NOMO-1 (cell line): ENCODE results near the gene HIPK2.

Experiments
- DNase-seq, 2 experiments: peaks; one replicate each; lab custom pipeline; 2025; ENCODE audit not compliant: unreplicated experiment in 2 of 2; lab: John Stamatoyannopoulos, UW

The HIPK2 gene

DNA sequence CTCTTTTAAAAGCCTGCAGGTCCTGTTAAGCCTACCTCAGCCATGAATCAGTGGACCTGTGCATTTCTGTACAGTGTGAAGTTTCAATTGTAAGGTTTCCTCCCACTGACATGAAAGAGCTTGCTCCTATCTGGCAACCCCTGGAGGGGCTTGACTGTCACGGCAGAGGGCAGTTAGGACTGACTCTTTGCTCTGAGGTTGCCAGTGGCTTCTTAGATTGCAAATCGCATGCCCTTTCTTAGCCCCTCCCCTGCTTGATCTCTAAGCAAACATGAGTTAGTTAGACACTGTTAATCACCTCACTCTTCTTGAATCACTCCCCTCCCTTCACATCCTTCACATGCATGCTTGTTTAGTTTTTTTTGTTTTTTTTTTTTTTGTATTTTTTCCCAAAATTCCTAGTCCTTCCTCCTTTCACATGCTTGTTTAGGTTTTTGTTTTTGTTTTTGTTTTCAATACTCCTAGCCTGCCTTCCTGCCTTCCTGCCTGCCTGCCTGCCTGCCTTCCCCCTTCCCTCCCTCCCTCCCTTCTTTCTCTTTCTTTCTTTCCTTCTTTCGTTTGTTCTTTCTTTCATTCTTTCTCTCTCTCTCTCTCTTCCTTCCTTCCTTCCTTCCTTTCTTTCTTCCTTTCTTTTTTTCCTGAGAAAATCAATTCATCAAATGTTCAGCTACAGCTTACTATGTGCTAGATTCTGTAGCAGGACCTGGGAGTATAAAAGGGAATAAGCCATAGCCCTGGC, 6.0 kb upstream of the HIPK2 start:
- no peak for DNase-seq

DNA sequence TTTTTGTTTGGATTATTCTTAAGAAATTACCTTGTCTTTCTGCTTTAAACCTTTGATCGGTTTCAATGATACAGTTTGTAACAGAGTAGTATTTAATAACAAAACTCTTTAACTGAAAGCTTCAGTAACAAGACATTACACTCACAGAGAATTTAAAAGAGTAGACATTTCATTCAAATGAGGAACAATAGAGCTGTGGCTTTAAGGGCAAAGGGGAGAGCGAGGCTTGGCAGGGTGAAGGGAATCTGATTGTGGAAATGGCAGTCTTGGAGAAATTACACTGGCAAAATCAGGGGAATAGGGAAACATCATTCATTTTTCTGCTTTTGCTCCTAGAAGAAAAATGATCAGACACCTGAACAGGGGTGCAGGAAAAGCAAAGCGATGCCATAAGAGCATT, 5.1 kb upstream of the HIPK2 start:
- no peak for DNase-seq

DNA sequence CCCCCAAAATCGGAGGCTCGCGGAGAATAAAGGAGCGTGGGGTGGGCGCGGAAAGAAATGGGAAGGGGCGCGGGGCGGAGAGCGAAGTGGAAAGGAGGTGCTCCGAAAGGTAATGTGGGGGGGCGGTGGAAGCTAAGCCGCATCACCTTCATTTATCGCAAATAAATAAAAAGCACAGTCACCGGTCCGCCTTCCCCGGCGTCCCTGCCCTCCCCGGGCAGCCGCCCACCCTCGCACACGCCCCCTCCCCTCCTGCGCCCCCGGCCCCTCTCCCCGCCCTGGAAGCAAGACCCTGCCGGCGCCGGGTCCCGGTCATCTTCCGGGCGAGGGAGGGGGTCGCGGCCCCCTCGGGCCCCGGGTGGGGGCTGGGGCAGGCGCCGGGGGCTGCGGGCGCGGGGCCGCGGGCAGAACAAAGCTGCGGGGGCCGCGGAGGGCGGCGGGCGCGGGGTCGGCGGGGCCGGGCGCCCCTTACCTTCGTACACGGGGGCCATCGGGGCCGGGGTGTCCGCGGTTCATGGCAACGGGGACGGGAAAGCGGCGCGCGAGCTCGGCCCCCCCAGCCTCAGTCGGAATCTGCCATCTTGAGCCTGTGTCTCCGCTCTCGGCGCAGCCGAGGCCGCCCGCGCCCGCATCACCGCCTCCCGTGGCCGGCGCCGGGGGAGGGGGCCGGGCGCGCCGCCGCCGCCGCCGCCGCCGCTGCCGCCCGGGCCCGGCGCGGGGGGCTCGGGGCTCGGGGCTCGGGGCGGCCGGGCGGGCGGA, 486 bp downstream of the HIPK2 start:
- no peak for DNase-seq

DNA sequence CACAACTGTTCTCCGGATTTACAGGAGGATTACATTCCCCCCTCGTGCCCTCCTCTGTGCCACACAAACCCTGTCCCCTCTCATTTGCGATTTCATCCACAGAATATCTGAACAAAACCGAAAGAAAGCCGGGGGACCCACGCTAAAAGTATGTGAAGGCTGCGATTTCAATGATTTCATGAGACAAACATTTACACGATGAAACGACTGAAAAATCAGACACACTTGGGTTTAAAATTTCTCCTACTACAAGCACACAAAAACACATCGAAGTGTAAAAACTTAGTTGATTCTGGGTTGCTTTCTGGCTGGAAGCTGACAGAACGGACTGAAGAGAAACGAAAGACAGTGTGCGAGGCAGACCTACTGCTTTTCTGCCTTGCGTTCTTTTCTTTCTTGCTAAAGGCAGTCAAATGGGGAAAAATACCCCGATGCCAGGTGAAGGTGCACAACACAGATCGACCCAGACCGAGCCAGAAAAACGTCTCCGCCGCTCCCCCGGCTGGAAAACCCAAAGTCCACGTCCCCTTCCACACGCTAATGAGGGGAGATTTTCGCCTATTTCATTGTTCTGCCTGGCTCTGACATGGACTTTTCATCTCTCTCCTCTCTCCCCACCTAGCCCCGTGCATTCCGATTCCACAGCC, 1.2 kb downstream of the HIPK2 start:
- no peak for DNase-seq

DNA sequence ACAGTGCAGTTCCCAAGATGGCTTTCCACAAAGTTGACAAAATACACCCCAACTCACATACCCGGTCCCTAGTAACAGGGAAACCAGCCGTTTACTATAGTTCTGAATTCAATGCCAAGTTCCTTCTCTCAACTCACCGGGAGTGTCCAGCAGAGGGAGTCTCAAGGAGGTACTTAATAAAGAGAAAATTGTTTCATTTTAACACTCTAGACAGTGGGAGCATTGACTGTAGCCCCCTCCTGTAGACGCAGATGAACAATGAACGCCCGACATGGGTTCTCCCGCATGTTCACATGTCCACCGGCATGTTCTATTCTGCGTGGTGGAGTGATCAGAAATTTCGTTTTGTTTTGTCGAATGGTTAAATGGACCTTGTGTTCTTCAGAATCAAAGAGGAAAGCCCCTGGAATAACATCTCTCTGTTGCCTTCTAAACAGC, 1.9 kb downstream of the HIPK2 start:
- peak in 1 of 2 experiments; percentile 65 for DNase-seq

DNA sequence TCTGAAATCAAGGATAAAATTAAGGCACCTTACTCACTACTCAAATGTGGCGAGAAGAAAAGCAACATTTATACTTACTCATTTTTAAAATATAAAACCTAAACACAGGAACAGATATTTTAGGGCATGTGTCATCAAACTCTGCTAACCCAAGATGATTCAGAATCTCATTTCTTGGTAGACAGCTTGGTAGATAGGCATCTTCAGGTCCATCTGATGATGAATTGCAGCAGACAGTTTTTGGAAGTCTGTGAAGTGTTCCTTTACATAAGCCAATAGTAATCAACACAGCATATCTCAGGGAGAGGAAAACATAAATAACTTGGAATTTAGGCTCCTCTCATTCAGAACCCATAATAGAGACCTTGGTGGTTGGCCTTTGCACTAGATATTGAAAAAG, 3.4 kb downstream of the HIPK2 start:
- no peak for DNase-seq

DNA sequence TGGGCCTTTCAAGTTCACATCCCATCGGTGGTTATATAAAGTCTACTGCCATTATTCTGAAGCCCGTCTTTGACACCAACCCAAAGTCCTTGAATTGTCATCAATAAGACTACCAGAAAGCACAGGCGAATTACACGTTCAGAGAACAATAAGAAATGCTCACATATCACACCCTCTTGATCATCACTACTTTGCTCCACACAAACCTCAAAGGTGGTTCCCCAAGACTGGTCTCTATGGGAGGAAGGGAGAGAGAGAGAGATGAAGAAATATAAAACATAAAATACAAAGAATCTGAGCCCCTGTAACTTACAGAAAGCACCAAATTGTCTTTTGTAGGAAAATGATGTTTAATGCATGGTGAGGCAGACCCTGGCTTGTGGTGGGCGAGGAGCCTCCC, 4.4 kb downstream of the HIPK2 start:
- no peak for DNase-seq

DNA sequence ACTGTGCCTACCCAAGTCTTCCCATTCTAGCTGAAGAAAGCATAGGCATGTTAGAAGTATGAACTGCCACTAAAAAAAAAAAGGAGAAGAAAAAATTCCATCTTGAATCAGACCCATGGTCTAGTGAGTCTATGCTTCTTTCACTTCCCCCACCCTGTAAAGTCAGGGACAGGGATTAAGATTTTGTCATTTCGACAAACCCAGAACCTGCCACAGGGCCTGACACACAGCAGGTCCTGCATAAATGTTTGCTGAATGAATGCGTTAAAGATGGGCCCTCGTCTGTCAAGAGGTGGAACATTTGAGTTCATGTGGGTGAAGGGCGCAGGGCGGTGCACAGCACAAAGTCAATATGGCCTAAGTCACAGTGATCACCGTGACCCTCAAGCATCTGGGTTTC, 4.9 kb downstream of the HIPK2 start:
- DNase-seq: peak; percentile 9 to 31

DNA sequence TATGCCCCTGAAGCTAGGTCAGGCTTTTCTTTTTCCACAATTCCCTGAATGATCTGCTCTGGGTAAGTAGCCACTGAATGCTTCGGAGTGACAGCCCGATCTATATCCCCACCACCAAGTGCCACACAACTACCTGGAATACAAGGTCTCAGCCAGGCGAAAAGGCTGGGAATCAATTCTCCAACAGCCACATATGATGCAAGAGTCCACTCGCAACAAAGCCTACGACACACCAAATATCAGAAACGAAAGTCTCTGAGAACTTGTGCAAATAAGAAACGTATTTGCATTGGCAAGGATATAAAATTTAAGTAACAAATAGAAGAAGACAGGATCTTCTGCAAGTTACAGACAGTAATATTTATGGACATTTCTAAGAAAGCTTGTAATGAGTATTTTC, 5.7 kb downstream of the HIPK2 start:
- no peak for DNase-seq

DNA sequence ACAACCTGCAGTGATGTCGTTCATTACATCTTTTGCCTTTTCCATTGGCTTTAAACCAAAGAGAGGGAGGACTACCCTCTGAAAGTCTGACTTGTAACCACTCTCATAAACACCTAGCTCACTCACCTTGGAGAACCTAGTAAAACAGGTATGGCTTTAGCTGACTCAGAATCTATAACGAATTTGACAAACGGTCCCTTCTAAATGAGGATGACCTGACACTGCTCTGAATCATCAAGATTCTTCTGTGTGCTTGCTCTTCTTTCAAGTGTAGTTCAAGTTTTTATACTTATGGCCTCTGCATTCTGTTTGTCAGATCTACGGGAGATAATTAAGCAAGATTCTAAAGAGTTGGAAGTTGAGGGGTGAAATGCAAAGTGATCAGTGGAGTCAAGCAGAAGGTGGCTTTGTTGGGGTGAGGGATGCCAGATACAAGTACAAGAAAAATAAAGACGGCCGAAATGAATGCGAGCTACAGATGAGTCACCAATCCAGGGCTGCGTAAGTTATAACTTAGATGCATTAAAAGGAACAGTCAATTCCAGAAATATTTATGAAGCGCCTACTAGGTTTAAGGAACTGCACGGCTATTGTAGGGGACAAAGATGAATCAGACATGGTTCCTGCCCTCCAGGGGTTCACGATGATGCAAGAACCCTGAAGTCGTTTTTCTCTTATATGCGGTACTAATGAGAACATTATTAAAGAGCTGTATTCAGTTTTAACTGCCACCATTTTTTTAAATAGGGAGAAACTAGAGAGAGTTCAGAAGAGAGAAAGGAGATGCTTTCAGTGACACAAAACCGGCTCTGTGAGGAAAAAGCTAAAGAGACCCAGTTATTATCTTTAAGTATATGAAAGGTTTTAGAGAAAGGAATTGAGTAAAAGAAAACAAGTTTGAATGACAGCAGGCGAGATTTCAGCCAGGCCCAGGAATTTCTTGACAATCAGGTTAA, 6.5 kb downstream of the HIPK2 start:
- peak in 1 of 2 experiments; percentile 51 for DNase-seq

DNA sequence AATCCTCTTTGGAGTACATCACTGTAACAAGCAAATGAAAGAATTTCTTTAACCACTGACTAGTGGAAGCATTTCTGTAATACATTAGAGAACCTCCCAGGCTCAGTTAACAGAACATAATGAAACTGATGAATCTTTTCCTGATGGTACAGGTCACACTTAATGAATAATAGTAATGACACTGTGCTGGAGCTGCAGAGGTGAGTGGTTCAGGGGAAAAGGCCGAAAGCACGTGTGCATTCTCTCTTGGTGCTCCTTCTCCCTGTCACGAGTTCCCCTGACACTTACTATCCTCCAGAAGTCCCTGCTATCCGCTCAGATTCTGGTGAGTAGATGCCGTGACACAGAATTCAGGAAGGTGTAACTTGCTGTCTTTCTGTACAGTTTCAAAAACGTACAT, 8.0 kb downstream of the HIPK2 start:
- DNase-seq: no peak

DNA sequence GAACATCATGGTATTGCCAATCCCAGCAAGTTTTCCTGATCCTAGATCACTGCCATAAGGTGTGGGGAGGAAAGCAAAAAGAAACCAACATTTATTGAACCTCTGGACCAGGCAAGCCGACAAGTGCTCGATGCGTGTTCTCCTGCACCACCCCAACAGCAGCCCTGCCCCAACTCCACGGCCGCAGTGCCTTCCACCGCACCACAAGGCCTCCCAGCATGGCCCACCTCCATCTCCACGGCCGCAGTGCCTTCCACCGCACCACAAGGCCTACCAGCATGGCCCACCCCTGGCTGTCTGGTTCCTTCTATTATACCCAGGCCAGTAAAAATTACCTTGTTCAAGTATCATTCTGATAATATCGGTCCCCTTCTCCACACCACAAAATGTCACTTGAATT, 8.7 kb downstream of the HIPK2 start:
- DNase-seq: no peak

DNA sequence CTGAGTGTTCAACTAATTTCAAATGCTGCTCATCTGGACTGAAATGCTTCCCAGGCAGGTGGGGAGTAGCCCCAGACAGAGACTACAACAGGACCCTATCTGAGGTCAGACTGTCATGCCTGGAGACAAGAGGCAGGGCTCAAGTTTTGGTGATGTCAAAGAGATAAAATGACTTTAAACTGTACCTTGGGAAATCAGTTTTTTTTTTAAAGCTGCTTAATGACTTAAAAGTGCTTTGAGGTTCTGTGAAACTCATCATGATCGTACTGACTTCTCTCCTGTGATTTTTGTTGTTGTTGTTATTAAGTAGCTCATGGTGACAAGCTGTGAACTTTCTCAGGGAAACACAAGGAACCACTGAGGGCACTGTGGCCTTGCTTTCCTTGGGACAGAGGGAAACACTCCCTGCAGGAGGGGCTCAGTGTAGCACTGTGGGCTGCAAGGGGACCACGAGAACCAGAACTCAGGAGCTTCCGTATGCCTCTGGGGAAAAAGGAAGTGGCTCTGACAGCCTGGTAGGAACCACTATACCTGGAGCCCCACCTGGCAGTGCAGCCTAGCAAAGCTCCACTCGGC, 9.5 kb downstream of the HIPK2 start:
- DNase-seq: no peak

DNA sequence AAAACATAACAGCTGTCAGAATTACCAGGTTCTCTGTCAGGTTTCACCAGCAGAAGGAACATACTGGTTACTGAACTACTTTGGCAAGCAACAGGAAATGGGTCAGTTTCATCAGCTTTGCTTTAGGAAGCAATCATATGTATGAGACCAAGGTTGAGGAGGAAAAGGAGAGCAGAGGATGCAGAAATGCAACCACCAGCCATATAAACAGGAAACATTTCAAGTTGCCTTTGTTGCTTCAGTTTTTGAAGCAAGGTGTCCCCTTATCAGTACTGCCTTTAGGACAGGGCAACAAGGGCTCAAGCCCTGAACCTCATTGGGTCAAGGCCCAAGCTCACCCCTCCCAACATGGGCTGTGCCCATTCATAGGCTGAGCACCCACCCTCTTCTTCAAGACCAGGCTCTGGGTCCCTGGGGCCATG, 10.2 kb downstream of the HIPK2 start:
- peak; percentile 19 to 51 for DNase-seq

DNA sequence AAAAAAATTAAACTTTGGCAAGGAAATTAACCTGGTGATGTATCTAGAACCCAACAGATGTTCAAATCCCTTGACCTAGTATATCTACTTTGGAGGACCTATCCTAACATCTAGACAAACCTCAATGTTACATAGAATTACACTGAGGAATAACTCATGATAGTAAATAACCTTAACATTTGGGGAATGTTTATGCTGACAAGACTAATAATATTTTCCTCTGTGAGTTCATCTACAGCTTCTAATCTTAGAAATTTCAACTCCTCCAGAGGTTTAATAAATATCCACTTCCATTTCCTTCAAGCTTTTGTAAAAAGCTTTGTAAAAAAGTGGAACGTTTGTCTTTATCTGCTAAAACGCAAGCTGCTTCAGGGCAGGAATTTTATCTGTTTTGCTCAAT, 12.7 kb downstream of the HIPK2 start:
- DNase-seq: no peak

DNA sequence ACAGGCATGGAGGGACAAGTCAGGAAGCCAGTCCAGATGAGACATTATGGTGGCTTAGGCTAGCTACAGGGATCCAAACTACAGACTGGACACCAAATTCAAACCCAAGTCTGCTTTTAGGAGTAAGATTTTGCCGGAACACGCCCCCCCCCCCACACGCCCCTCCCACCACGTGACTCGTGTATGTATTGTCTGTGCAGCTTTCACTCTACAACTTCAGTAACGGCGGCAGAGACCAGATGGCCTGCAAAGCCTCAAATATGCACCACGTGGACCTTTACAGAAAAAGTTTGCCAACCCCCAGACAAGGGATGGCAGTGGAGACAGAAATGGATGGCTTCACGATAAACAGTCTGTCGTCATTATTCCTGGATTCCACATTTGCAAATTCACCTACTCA, 14.5 kb downstream of the HIPK2 start:
- no peak for DNase-seq

DNA sequence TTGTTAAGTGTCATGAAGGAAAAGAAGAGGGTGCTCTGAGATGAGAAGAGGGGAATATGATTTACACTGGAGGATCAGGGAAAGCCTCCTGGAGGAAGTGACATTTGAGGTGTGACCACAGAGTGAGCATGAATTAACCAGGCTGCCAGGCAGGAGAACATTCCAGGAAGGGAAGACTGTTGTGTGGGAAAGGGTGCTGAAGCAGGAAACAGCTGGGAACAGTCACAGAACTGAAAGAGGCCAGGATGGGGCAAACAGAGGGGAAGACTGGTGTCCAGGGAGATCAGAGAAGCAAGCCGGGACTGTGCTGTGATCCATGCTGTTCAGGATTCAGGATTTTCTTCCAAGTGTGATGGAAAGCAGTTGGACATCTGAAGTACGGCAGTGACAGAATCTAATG, 14.9 kb downstream of the HIPK2 start:
- DNase-seq: no peak

DNA sequence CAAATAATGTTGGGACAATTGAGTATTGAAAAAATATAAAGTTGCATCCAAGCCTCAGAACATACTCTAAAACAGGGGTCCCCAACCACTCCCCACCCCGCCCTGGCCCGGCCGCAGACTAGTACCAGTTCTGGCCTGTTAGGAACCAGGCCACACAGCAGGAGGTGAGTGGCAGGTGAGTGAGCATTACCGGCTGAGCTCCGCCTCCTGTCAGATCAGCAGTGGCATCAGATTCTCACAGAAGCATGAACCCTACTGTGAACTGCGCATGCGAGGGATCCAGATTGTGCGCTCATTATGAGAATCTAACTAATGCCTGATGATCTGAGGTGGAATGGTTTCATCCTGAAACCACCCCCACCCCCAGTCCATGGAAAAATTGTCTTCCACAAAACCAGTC, 19.4 kb downstream of the HIPK2 start:
- DNase-seq: no peak

DNA sequence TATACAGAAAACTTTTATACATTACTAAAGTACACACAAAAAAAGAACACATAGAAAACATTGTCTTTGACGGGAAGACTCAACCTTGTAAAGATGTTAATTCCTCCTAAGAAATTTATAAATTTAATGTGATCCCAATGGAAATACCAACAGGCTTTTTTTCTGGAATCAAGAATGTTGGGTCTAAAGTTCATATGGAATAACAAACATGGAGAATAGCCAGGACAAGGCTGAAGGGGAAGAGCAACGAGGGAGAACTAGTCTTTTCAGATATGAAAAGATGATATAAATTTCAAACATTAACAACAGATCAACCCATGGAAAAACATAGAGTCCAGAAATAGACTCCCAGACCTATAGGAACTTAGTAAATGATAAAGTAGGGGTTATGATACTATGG, 19.8 kb downstream of the HIPK2 start:
- no peak for DNase-seq

DNA sequence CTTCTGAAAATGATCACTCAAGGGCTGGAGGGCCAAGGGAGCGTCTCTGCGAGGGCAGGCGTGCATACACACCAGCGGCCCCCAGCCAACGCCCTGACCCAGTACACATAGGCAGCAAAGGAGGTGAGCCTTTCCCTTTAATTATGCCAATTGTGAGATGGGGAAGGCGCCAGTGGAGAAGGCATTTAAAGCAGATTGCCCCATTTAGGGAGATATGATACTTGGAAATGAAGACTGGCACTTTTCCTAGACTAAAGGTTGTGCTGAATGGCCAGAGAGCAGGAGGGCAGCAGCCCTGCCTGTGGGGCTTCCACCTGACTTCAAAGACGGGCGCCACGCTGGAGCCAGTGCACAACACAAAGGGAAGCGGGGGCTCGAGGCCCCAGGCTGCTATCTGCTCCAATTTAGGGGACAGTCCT, 24.1 kb downstream of the HIPK2 start:
- no peak for DNase-seq
